GM23338 (cell line): ENCODE results near the gene ZDHHC11B.
"Not testable (repeated sequence)": the region's sequence is repeated elsewhere in the genome, so short reads cannot be mapped to it uniquely, and the experiment has no call there.

Experiments used
- CREB1 ChIP-seq: fragments of 250-450 bp; sonication (Bioruptor Pico); IDR thresholded peaks from 2 replicates; pipeline ENCODE4 v1.5.0; 2020; ENCODE audit warnings: low read depth, mild to moderate bottlenecking, moderate library complexity
- CTCF ChIP-seq, 2 experiments: fragments of 200-600 bp in 1 of 2; sonication (generic) in 1 of 2; conservative IDR thresholded peaks; 2 replicates each; pipeline versions ENCODE4 v1.5.1 to v1.6.1; 2016 to 2017; ENCODE audit warnings: antibody characterized with exemption in 2 of 2, low read depth in 2 of 2, mild to moderate bottlenecking in 2 of 2, moderate library complexity in 1 of 2
- ETS1 ChIP-seq: IDR thresholded peaks from 2 replicates; pipeline ENCODE4 v1.6.1; 2016; ENCODE audit warnings: antibody characterized with exemption
- EZH2 ChIP-seq: fragments of 200-600 bp; sonication (generic); IDR thresholded peaks from one replicate; pipeline ENCODE4 v1.8.0; 2017; ENCODE audit warnings: antibody characterized with exemption, mild to moderate bottlenecking, low read depth; ENCODE audit not compliant: unreplicated experiment
- EZH2phosphoT487 ChIP-seq: fragments of 200-600 bp; sonication (generic); IDR thresholded peaks from one replicate; pipeline ENCODE4 v1.8.1; 2018; ENCODE audit warnings: antibody characterized with exemption; ENCODE audit not compliant: unreplicated experiment
- JUNB ChIP-seq: IDR thresholded peaks from one replicate; pipeline ENCODE4 v1.6.1; 2016; ENCODE audit warnings: antibody characterized with exemption; ENCODE audit not compliant: unreplicated experiment
- POLR2AphosphoS5 ChIP-seq: IDR thresholded peaks from 2 replicates; pipeline ENCODE4 v1.6.1; 2016; ENCODE audit warnings: antibody characterized with exemption, low read depth
- REST ChIP-seq: IDR thresholded peaks from one replicate; pipeline ENCODE4 v1.6.1; 2018; ENCODE audit warnings: antibody characterized with exemption; ENCODE audit not compliant: unreplicated experiment
- STAT1 ChIP-seq: IDR thresholded peaks from one replicate; pipeline ENCODE4 v1.6.1; 2016; ENCODE audit warnings: antibody characterized with exemption; ENCODE audit not compliant: unreplicated experiment
- ZNF331 ChIP-seq: fragments of 250-450 bp; sonication (Bioruptor Pico); IDR thresholded peaks from 2 replicates; pipeline ENCODE4 v1.5.0; 2020; ENCODE audit warnings: low read depth, mild to moderate bottlenecking, moderate library complexity
- ZNF462 ChIP-seq: fragments of 250-450 bp; sonication (Bioruptor Pico); IDR thresholded peaks from 2 replicates; pipeline ENCODE4 v1.5.0; 2020; ENCODE audit warnings: mild to moderate bottlenecking, moderate library complexity

GRCh38 chr5:692529-693041 lies 91.9 kb downstream of the ZDHHC11B start:
- TF ChIP-seq EZH2; CTCF (conservative IDR thresholded peaks at IDR 0.05; ENCODE audit: low read depth in 2 of 2); POLR2AphosphoS5; REST; JUNB; CREB1 (CRISPR knock-in tag); EZH2phosphoT487; STAT1; ZNF462; ZNF331 (CRISPR knock-in tag); ETS1: not testable (repeated sequence)
